Neural crest cell (in vitro differentiated cells): ENCODE measurements around the gene ZNF43. TPM values are rescaled to one million over a fixed set of nuclear protein-coding genes. Genes with fewer than 3 reads are reported as not detected.
"Not testable (repeated sequence)": the region's sequence is repeated elsewhere in the genome, so short reads cannot be mapped to it uniquely, and the experiment has no call there.

Experiments used
- DNase-seq: peaks from one replicate; pipeline ENCODE4 v3.0.0; 2021; ENCODE audit warnings: low read depth, mixed read lengths, low spot score
- H3K27ac Mint-ChIP-seq: one replicate; pipeline ENCODE4 v1.8.0; 2021; ENCODE audit warnings: mild to moderate bottlenecking, mixed read lengths; ENCODE audit not compliant: unreplicated experiment
- H3K27me3 Mint-ChIP-seq: 2 replicates; pipeline ENCODE4 v1.8.0; 2021; ENCODE audit warnings: low read depth, mild to moderate bottlenecking, mixed read lengths
- H3K36me3 Mint-ChIP-seq: 2 replicates; pipeline ENCODE4 v1.8.0; 2021; ENCODE audit warnings: low read depth, mild to moderate bottlenecking, mixed read lengths
- H3K4me1 Mint-ChIP-seq: 2 replicates; pipeline ENCODE4 v1.8.0; 2021; ENCODE audit warnings: mixed read lengths
- H3K4me3 Mint-ChIP-seq: one replicate; pipeline ENCODE4 v1.8.0; 2021; ENCODE audit warnings: mild to moderate bottlenecking, mixed read lengths
- H3K9me3 Mint-ChIP-seq: 2 replicates; pipeline ENCODE4 v1.8.0; 2021; ENCODE audit warnings: mixed read lengths
- CTCF ChIP-seq: fragments of 200-600 bp; sonication (generic); conservative IDR thresholded peaks from 2 replicates; pipeline ENCODE4 v1.5.0; 2021; ENCODE audit warnings: antibody characterized with exemption, mild to moderate bottlenecking
- total RNA-seq: library from RNA; stranded (reverse); gene quantifications from 2 replicates; pipeline ENCODE4 v1.2.1, GENCODE V29; 2021

The ZNF43 gene
- total RNA-seq, 1 donor from 2014 or later = 80.3 TPM

- no peak for TF ChIP-seq CTCF
- Mint-ChIP-seq H3K4me1 (peaks cover 3% of the 10 kb centered on the region), H3K27ac (no peak overlapping the region), H3K4me3 (no peak overlapping the region), H3K9me3 (peaks cover 27% of the 10 kb centered on the region), H3K36me3 (peaks cover 83% of the 10 kb centered on the region), H3K27me3 (no peaks in the 10 kb centered on the region)
- DNase-seq = no peak
These were observed 77.7 kb downstream of the ZNF43 start for GRCh38 chr19:21758296-21758695.

DNA sequence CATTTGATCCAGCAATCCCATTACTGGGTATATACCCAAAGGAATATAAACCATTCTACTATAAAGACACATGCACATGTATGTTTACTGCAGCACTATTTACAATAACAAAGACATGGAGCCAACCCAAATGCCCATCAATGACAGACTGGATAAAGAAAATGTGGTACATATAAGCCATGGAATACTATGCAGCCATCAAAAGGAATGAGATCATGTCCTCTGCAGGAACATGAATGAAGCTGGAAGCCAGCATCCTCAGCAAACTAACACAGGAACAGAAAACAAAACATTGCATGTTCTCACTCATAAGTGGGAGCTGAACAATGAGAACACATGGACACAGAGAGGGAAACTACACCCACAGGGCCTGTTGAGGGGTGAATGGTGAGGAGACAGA is 80.4 kb downstream of the ZNF43 start:
- not testable (repeated sequence) for DNase-seq, H3K27ac Mint-ChIP-seq, H3K27me3 Mint-ChIP-seq, H3K4me1 Mint-ChIP-seq, H3K4me3 Mint-ChIP-seq
- peaks cover 84% of the 10 kb centered on the region for H3K36me3 Mint-ChIP-seq
- H3K9me3 Mint-ChIP-seq = peaks cover 22% of the 10 kb centered on the region

Other genes with a start within 250 kb of the ZNF43 start
- 28.6 and 33.2 TPM in 2 replicates for gene ZNF100, start 68.6 kb downstream of the ZNF43 start, total RNA-seq
- gene ZNF208, start 174.8 kb upstream of the ZNF43 start, total RNA-seq = not detected in 2 replicates
- not detected in 2 replicates for gene ZNF257, start 216.3 kb upstream of the ZNF43 start, total RNA-seq